ENCODE results near the gene ABCA13. TPM values are rescaled to one million over a fixed set of nuclear protein-coding genes. Genes with fewer than 3 reads are reported as not detected.
"Not testable (repeated sequence)": the region's sequence is repeated elsewhere in the genome, so short reads cannot be mapped to it uniquely, and the experiment has no call there.

The ABCA13 gene
- total RNA-seq, 6 experiments from 2014 or later: 0.02 to 0.08 (median 0.05) TPM; not detected in 1

GRCh38 chr7:48139459-48139858 lies 31.8 kb upstream of the ABCA13 start:
- Mint-ChIP-seq H3K36me3 (ENCODE audit: low read depth) (no peaks in the 10 kb centered on the region), H3K4me3 (peak overlapping the region; percentile 70; the same call in 1 of the 2 replicates), H3K4me1 (ENCODE audit: low read depth) (peaks cover 28% of the 10 kb centered on the region), H3K27me3 (ENCODE audit: insufficient read depth) (peaks cover 2% of the 10 kb centered on the region; the same call in 1 of the 2 replicates), H3K27ac (no peak overlapping the region), H3K9me3 (no peaks in the 10 kb centered on the region)
- peak; percentile 67 for TF ChIP-seq CTCF (IDR thresholded peaks at IDR 0.05)
- no peak for DNase-seq

- Mint-ChIP-seq H3K27me3 (ENCODE audit: insufficient read depth) (peaks cover 2% of the 10 kb centered on the region; the same call in 1 of the 2 replicates), H3K4me1 (ENCODE audit: low read depth) (peaks cover 28% of the 10 kb centered on the region), H3K36me3 (ENCODE audit: low read depth) (no peaks in the 10 kb centered on the region), H3K4me3 (peak overlapping the region; percentile 70), H3K9me3 (no peaks in the 10 kb centered on the region), H3K27ac (no peak overlapping the region)
- DNase-seq: peak; percentile 38
- TF ChIP-seq CTCF (IDR thresholded peaks at IDR 0.05): no peak
These were observed 31.1 kb upstream of the ABCA13 start for GRCh38 chr7:48140001-48140681.

- H3K27me3 Mint-ChIP-seq (ENCODE audit: insufficient read depth): peaks cover 2% of the 10 kb centered on the region; the same call in 1 of the 2 replicates
- H3K9me3 Mint-ChIP-seq: no peaks in the 10 kb centered on the region
- no peak for DNase-seq
- no peak overlapping the region for H3K27ac Mint-ChIP-seq
- peaks cover 28% of the 10 kb centered on the region for H3K4me1 Mint-ChIP-seq (ENCODE audit: low read depth)
- TF ChIP-seq CTCF (IDR thresholded peaks at IDR 0.05): no peak
- H3K36me3 Mint-ChIP-seq (ENCODE audit: low read depth): no peaks in the 10 kb centered on the region
- no peak overlapping the region for H3K4me3 Mint-ChIP-seq
These were observed 29.7 kb upstream of the ABCA13 start for GRCh38 chr7:48141521-48141920.

GRCh38 chr7:48144291-48144768 lies 26.9 kb upstream of the ABCA13 start:
- peaks cover 33% of the 10 kb centered on the region for H3K4me1 Mint-ChIP-seq (ENCODE audit: low read depth)
- no peak for TF ChIP-seq CTCF (IDR thresholded peaks at IDR 0.05)
- no peaks in the 10 kb centered on the region for H3K36me3 Mint-ChIP-seq (ENCODE audit: low read depth)
- H3K27me3 Mint-ChIP-seq (ENCODE audit: insufficient read depth): peaks cover 8% of the 10 kb centered on the region
- H3K4me3 Mint-ChIP-seq: no peak overlapping the region
- no peak for DNase-seq
- H3K9me3 Mint-ChIP-seq: no peaks in the 10 kb centered on the region
- no peak overlapping the region for H3K27ac Mint-ChIP-seq

- peaks cover 18% of the 10 kb centered on the region for H3K4me1 Mint-ChIP-seq (ENCODE audit: low read depth)
- no peak overlapping the region for H3K27ac Mint-ChIP-seq
- no peak overlapping the region for H3K4me3 Mint-ChIP-seq
- peaks cover 8% of the 10 kb centered on the region for H3K27me3 Mint-ChIP-seq (ENCODE audit: insufficient read depth)
- H3K36me3 Mint-ChIP-seq (ENCODE audit: low read depth): no peaks in the 10 kb centered on the region
- H3K9me3 Mint-ChIP-seq: no peaks in the 10 kb centered on the region
- DNase-seq: no peak
- TF ChIP-seq CTCF (IDR thresholded peaks at IDR 0.05): no peak
These were observed 24.1 kb upstream of the ABCA13 start for GRCh38 chr7:48147078-48147591.

GRCh38 chr7:48147690-48148089 lies 23.6 kb upstream of the ABCA13 start:
- not testable (repeated sequence) for H3K27ac Mint-ChIP-seq; H3K4me3 Mint-ChIP-seq; H3K27me3 Mint-ChIP-seq (ENCODE audit: insufficient read depth); H3K9me3 Mint-ChIP-seq; H3K36me3 Mint-ChIP-seq (ENCODE audit: low read depth); DNase-seq
- peaks cover 18% of the 10 kb centered on the region for H3K4me1 Mint-ChIP-seq (ENCODE audit: low read depth)
